NCI-H1048 (cell line): Measurements from ENCODE around the gene ZGRF1.
"Not testable (repeated sequence)": the region's sequence is repeated elsewhere in the genome, so short reads cannot be mapped to it uniquely, and the experiment has no call there.

Experiments
- DNase-seq: peaks from one replicate; lab custom pipeline; 2025; lab: John Stamatoyannopoulos, UW

ZGRF1 gene

GRCh38 chr4:112644595-112645535 lies 8.2 kb upstream of the ZGRF1 start:
- not testable (repeated sequence) for DNase-seq

GRCh38 chr4:112642526-112642925 lies 5.8 kb upstream of the ZGRF1 start:
- no peak for DNase-seq

GRCh38 chr4:112637552-112637866 lies 800 bp upstream of the ZGRF1 start:
- no peak for DNase-seq

GRCh38 chr4:112633477-112634235 lies 3.1 kb downstream of the ZGRF1 start:
- no peak for DNase-seq

- DNase-seq: no peak
These were observed 10.5 kb downstream of the ZGRF1 start for GRCh38 chr4:112626228-112626627.

GRCh38 chr4:112616984-112617383 lies 19.7 kb downstream of the ZGRF1 start:
- no peak for DNase-seq

- not testable (repeated sequence) for DNase-seq
These were observed 23.9 kb downstream of the ZGRF1 start for GRCh38 chr4:112612814-112613213.

- DNase-seq: no peak
These were observed 32.1 kb downstream of the ZGRF1 start for GRCh38 chr4:112604589-112604988.

GRCh38 chr4:112594993-112595392 lies 41.7 kb downstream of the ZGRF1 start:
- no peak for DNase-seq

- DNase-seq: no peak
These were observed 43.1 kb downstream of the ZGRF1 start for GRCh38 chr4:112593438-112594133.

GRCh38 chr4:112592717-112593116 lies 44.0 kb downstream of the ZGRF1 start:
- DNase-seq: no peak

GRCh38 chr4:112591593-112591992 lies 45.1 kb downstream of the ZGRF1 start:
- no peak for DNase-seq

- DNase-seq: no peak
These were observed 47.5 kb downstream of the ZGRF1 start for GRCh38 chr4:112589206-112589605.

GRCh38 chr4:112585977-112586736 lies 50.6 kb downstream of the ZGRF1 start:
- no peak for DNase-seq

- DNase-seq: no peak
These were observed 69.2 kb downstream of the ZGRF1 start for GRCh38 chr4:112567536-112567935.

- DNase-seq: no peak
These were observed 71.9 kb downstream of the ZGRF1 start for GRCh38 chr4:112564706-112565270.

GRCh38 chr4:112563431-112564200 lies 73.1 kb downstream of the ZGRF1 start:
- DNase-seq: no peak

- no peak for DNase-seq
These were observed 74.3 kb downstream of the ZGRF1 start for GRCh38 chr4:112562254-112562879.

- DNase-seq: no peak
These were observed 76.6 kb downstream of the ZGRF1 start for GRCh38 chr4:112560084-112560483.

GRCh38 chr4:112559053-112559452 lies 77.7 kb downstream of the ZGRF1 start:
- DNase-seq: no peak
